Measurements from ENCODE around the gene YWHAQ. TPM values are rescaled to one million over a fixed set of nuclear protein-coding genes. Genes with fewer than 3 reads are reported as not detected.

The YWHAQ gene
- total and polyA plus RNA-seq, 2 donors from 2014 or later: 168 to 262 TPM

DNA sequence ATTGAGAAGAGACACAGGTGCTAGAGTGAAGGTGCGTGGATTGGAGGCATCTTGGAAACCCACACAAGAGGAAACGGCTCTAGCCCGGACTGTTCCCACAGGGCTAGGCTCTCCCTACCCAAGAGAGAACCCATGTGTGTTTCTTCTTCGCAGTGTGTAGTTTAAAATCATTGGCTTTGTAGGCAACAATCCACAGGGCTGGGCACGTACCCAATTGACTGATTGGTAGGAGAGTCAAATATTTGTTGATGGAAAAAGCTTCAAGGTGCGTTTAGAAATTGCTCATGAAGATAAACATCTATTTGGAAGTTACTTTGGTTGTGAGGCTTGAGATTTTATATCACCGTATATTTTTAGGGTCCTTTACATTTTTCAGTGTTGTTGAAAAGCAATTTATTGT, 13.2 kb upstream of the YWHAQ start:
- DNase-seq (no peak), FAIRE-seq (no peak)
- intact Hi-C loops (cut with DNase I): no loop called here
- H3K36me3 ChIP-seq (ENCODE audit: control insufficient read depth in 2 of 3, insufficient read depth in 3 of 3, low read length in 3 of 3): no peaks in the 10 kb centered on the region
- no peak overlapping the region for H3K4me3 ChIP-seq (ENCODE audit: low read length in 3 of 3)
- peaks cover 0 to 4% (median 3%) of the 10 kb centered on the region in 3 donors for H3K4me1 ChIP-seq (ENCODE audit: control insufficient read depth in 2 of 3, insufficient read depth in 2 of 3, low read depth in 1 of 3, low read length in 3 of 3)
- H3K9ac ChIP-seq (ENCODE audit: low read length in 3 of 3): no peak overlapping the region
- no peaks in the 10 kb centered on the region for H3K27me3 ChIP-seq (ENCODE audit: control insufficient read depth, insufficient read depth, low read length)
- H3K9me3 ChIP-seq (ENCODE audit: control insufficient read depth in 2 of 3, insufficient read depth in 1 of 3, low read length in 3 of 3): no peaks in the 10 kb centered on the region
- H3K27ac ChIP-seq (ENCODE audit: low read depth in 2 of 2, low read length in 2 of 2): no peak overlapping the region
- TF ChIP-seq, protein P1, sequence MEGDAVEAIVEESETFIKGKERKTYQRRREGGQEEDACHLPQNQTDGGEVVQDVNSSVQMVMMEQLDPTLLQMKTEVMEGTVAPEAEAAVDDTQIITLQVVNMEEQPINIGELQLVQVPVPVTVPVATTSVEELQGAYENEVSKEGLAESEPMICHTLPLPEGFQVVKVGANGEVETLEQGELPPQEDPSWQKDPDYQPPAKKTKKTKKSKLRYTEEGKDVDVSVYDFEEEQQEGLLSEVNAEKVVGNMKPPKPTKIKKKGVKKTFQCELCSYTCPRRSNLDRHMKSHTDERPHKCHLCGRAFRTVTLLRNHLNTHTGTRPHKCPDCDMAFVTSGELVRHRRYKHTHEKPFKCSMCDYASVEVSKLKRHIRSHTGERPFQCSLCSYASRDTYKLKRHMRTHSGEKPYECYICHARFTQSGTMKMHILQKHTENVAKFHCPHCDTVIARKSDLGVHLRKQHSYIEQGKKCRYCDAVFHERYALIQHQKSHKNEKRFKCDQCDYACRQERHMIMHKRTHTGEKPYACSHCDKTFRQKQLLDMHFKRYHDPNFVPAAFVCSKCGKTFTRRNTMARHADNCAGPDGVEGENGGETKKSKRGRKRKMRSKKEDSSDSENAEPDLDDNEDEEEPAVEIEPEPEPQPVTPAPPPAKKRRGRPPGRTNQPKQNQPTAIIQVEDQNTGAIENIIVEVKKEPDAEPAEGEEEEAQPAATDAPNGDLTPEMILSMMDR (IDR thresholded peaks at IDR 0.05; ENCODE audit: borderline replicate concordance, extremely low read depth, insufficient read depth): no peak

DNA sequence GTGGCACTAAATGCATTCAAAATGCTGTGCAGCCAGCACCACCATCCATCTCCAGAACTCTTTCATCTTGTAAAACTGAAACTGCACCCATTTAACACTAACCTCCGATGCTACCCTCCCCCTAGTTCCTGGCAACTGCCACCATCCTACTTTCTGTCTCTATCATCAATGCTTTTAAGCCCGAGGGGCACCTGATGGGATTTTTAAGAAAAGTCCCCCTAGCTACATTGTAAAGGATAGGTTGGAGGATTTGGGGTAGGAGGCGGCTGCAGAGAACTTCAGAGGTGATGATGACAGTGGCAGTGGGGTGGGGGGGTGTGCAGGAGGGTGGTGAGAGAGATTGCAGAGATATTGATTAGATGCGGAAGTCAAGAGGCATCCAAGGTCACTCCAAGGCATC, 10.8 kb upstream of the YWHAQ start:
- Histone ChIP-seq H3K36me3 (ENCODE audit: control insufficient read depth in 2 of 3, insufficient read depth in 3 of 3, low read length in 3 of 3) (no peaks in the 10 kb centered on the region), H3K9ac (ENCODE audit: low read length in 3 of 3) (no peak overlapping the region), H3K4me3 (ENCODE audit: low read length in 3 of 3) (no peak overlapping the region), H3K4me1 (ENCODE audit: control insufficient read depth in 2 of 3, insufficient read depth in 2 of 3, low read depth in 1 of 3, low read length in 3 of 3) (peaks cover 0 to 10% (median 5%) of the 10 kb centered on the region in 3 donors), H3K27ac (ENCODE audit: low read depth in 2 of 2, low read length in 2 of 2) (no peak overlapping the region), H3K9me3 (ENCODE audit: control insufficient read depth in 2 of 3, insufficient read depth in 1 of 3, low read length in 3 of 3) (no peaks in the 10 kb centered on the region), H3K27me3 (ENCODE audit: control insufficient read depth, insufficient read depth, low read length) (no peaks in the 10 kb centered on the region)
- TF ChIP-seq, protein P1 (IDR thresholded peaks at IDR 0.05; ENCODE audit: borderline replicate concordance, extremely low read depth, insufficient read depth): no peak
- intact Hi-C loops (cut with DNase I): no loop called here
- FAIRE-seq (no peak), DNase-seq (no peak)

DNA sequence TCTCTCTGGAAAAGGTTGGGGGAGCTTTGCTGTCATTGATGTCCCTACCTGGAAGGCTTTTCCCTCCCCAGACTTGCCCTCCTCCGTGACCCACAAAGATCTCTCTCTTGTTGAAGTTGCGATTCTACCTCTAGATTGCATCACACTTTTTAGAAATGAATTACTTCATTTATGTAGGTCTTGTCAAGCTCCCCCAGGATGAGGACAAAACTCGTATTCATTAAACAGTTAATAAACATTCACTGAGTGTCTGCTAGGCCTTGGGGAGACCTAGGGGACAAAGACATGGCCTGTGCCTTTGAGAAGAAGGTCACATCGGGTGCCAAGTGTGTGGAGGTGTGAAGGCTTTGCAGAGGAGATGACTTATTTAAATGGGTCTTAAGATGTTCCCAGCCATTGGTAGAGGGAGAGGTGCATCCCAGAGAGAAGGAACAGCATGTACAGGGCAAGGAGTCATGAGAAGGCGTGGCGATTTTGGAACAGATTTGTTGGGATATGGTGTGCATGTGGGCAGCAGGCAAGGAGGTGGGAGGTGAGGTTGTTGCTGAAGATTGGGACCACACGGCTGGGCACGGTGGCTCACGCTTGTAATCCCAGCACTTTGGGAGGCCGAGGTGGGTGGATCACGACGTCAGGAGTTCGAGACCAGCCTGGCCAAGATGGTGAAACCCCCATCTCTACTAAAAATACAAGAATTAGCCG, 9.8 kb upstream of the YWHAQ start:
- H3K4me3 ChIP-seq (ENCODE audit: low read length in 3 of 3): no peak overlapping the region
- H3K9ac ChIP-seq (ENCODE audit: low read length in 3 of 3): no peak overlapping the region
- H3K4me1 ChIP-seq (ENCODE audit: control insufficient read depth in 2 of 3, insufficient read depth in 2 of 3, low read depth in 1 of 3, low read length in 3 of 3): peaks cover 0 to 10% (median 5%) of the 10 kb centered on the region in 3 donors
- FAIRE-seq (no peak), DNase-seq (no peak)
- H3K27me3 ChIP-seq (ENCODE audit: control insufficient read depth, insufficient read depth, low read length): no peaks in the 10 kb centered on the region
- intact Hi-C loops (cut with DNase I): no loop called here
- TF ChIP-seq, protein P1 (IDR thresholded peaks at IDR 0.05; ENCODE audit: borderline replicate concordance, extremely low read depth, insufficient read depth): no peak
- no peaks in the 10 kb centered on the region for H3K9me3 ChIP-seq (ENCODE audit: control insufficient read depth in 2 of 3, insufficient read depth in 1 of 3, low read length in 3 of 3)
- no peaks in the 10 kb centered on the region for H3K36me3 ChIP-seq (ENCODE audit: control insufficient read depth in 2 of 3, insufficient read depth in 3 of 3, low read length in 3 of 3)
- H3K27ac ChIP-seq (ENCODE audit: low read depth in 2 of 2, low read length in 2 of 2): no peak overlapping the region
